NCI-H2029 treated with DMSO at 0.1 percent for 48 hours (cell line): Measurements from ENCODE around the gene PITRM1.

Experiments
- DNase-seq: peaks from one replicate; lab custom pipeline; 2025; lab: John Stamatoyannopoulos, UW

Gene PITRM1

DNA sequence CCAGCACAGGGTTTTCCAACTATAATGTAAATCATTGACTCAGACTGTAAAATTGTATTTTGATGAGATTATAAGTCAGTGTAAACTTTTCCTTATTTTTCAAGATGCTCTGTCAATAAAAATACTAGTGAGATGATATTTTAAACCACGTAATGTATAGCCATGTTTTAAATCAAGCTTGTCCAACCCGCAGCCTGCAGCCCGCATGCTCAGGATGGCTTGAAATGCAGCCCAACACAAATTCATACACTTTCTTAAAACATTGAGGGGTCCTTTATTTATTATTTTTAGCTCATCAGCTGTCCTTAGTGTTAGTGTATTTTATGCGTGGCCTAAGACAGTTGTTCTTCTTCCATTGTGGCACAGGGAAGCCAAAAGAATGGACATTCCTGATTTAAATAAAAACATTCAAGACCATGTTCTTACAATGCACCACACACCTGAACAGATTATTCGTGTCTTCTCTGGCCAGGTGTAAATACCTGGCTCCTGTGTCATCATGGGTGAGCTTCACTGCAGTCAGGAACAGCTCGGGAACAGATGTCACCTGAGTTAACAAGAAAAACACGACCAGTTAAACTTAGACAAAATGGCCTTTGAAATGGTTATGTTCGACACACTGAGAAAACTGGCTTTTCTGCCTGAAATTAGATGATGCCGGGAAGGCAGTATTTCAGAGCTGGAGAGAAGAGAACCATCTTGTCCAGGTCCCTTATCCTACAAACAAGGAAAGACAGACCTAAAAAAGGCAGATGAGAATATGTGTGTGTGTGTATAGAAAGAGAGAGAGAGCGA lies 5.9 kb downstream of the PITRM1 start:
- no peak for DNase-seq

DNA sequence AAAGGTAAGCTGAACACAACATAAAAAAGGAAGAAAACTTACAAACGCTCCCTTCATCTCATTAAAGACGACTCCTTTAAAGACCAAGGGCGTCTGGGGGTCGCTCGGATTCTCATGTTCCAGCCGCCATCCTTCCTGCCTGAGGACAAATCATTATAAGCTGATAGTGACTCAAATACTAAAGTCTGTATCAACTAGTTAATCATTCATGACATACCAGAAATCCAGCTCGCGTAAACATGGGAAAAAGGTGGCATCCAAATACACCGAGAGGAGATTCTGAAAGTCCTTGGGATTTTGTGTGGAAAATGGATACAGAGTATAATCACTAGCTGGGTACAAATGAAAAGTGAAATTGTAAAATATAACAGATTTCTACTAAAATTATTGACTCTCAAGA lies 7.4 kb downstream of the PITRM1 start:
- DNase-seq = no peak

DNA sequence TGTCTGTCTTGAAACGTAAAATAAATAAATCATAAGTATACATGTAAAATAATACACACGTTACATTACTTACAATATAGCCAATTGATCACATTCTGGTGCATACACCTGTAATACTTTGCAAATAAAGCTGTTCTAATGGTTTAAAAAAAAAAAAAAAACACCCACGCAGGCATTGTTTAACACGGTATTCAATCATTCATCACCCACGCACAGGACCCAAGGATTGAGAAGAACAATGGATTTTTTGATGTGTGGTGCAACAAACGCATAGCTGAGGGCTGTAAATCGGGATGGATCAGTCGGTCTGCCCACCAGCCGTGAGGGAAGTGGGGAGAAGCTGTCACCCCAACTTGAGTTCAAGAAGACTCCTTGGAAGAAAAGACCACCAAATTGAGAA lies 8.7 kb downstream of the PITRM1 start:
- no peak for DNase-seq

DNA sequence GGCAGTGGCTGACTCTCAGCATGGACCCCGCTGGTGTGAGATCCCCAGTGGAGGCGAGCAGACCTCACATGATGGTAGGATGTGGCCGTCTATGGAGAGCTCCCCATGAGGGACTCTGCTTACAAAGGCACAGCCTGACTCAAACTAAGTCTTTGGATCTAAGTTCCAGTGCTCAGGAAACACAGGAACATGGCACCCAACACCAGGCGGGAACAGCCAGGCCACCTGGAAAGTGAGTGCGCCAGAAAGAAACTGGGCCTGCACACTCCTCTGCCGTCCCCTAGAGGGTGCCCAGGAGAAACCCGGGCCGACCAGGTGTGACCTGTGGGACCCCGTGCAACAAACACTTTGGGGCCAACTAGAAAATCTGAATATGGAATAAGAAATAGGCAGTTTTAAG lies 10.0 kb downstream of the PITRM1 start:
- DNase-seq = no peak

DNA sequence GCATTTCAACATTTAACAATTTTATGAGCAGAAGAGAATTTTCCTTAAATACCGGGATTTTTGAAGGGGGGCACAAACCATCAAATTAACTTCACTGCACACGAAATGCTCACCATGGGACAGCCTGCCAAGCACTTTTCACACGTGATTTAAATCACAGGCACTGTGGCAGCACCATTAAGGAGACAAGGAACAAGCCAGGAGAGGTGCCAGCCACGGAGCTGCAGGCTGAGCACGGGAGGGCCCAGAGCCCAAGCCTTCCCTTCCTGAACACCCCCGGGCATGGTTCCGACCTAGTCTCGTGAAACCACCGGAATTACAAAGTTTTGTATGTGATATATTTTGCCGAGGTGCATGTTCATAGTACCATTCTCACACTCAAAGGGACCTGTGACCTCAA lies 13.4 kb downstream of the PITRM1 start:
- DNase-seq = no peak

GRCh38 chr10:3154666-3155065 lies 17.9 kb downstream of the PITRM1 start:
- DNase-seq = no peak

- no peak for DNase-seq
Observed at GRCh38 chr10:3152566-3152935, 20.0 kb downstream of the PITRM1 start.

GRCh38 chr10:3151889-3152565 lies 20.6 kb downstream of the PITRM1 start:
- no peak for DNase-seq

DNA sequence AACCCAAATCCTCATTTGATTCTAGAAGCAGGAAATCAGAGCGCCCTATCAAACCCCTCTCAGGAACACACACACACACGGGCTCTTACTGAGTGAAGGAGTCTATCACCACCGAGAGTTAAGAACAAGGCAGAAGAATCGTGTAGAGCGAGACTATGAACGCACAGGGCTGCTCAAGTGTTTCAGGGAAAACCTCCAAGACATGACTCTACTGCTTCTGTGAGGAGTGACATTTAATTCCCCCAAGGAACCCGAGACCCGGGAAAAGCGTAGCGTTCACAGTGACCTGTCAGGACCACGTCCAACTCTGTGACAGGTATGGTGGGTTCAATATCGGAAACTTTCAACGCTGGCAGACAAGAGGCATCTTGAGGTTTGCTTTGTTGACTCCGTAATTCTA lies 21.6 kb downstream of the PITRM1 start:
- DNase-seq = no peak

DNA sequence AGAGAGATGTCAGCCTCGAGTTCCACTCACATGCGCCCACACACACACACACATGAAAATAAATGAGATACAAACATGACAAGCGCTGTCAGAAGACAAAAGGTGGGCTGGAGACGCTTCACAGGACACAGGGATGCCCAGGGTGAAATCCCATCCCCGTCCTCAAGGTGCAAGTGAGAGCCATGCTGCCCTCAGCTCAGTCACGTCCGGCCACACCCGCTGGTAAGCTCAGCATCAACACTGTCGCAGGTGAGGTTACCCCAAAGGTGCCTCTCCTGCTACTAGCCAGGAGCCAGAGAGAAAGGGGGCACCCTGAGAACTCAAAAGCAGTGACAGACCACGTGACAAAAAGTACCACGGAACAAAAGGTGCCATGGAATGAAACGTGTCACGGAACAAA lies 22.2 kb downstream of the PITRM1 start:
- no peak for DNase-seq

DNA sequence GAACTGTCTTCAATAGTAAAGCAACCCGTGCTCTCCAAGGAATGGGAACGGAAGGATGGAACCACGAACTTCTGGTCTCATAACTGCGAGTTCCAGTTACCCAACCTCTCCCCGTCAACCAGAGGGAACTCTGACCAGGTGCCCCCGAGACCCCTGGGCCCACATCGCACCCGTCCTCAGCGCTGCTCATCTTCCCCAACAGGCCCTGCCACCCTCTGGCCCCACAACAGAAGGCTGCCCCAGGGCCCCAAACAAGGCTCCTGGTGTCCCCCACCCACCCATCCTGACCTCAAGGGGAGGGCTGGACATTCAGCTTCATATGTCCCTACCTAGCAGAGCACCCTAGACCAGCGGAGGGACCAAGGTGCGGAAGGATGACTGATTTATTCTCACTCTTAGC lies 22.7 kb downstream of the PITRM1 start:
- DNase-seq = no peak

DNA sequence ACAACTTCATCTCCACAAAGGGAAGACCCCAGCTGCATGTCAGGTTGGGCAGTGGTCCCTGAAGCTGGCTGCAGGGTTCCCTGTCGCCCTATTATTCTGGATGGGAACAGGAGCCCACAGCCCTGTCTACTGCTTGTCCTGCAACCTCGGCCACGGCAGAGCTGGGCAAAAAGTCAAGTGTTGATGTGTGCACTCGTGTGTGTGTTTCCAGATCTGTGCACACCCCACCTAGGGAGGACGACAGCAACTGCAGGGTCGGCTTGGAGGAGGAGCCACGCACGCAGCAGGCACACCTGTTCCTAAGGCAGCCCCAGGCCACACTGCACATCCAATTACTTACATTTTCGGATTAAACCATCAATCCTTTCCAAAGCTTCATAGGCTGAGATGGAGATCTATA lies 23.6 kb downstream of the PITRM1 start:
- DNase-seq = no peak

DNA sequence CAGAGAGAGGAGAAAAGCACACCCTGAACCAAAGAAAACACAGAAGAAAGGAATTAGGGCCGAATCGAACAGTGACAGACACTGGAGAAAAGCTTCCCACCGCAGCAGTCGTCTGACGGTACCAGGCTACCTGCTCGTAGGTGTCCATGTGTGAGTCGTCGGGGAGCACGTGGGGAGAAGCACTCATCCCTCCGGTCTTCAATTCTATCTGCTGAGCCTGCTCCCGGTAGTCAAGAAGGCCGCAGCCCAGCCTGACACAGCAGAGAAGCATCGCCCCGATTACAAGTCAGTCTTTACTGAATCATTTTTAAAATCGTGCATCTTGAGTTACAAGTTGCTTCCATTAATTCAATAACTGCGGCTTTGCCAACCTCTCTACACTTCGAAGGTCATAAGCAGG lies 24.5 kb downstream of the PITRM1 start:
- DNase-seq = no peak

- DNase-seq = no peak
Observed at GRCh38 chr10:3147117-3147820, 25.3 kb downstream of the PITRM1 start.

DNA sequence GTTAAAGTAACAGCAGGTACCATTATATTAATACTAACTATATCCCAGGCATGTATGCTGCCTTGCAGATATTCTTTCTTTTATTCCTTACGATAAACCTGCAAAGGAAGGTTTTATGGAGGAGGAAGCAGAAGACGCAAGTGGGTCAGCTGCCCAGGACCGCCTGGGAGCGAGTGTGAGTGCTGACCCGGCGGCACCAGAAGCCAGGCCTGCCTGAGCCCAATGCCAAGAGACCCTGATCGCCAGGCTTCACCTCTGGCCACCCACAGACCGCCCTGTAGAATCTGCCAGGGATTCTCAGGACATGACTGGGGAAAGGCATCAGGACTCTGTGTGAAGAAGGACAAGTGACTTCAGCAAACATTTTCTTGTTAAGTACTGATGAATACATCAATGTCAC lies 26.3 kb downstream of the PITRM1 start:
- no peak for DNase-seq

DNA sequence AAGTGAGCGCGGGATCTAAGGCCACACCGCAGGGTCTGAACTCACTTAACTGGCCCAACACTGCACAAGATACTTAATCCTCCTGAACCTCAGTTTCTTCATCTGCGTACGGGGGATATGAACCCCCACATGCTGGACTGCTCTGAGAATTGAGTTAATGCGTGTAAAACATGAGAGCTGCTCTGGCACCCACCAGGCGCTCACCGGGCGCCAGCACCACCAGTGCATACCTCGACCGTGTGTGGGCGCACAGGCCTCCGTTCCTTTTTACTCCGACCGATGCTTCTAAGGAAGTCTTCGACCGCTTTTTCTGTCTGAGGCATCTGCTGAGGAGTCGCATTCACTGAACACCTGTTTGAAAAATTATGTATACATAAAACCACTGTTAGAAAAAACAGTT lies 27.2 kb downstream of the PITRM1 start:
- no peak for DNase-seq

- DNase-seq = no peak
Observed at GRCh38 chr10:3143791-3144434, 28.7 kb downstream of the PITRM1 start.

- DNase-seq = no peak
Observed at GRCh38 chr10:3143366-3143765, 29.2 kb downstream of the PITRM1 start.

GRCh38 chr10:3142146-3142875 lies 30.3 kb downstream of the PITRM1 start:
- no peak for DNase-seq

GRCh38 chr10:3141351-3142005 lies 31.1 kb downstream of the PITRM1 start:
- DNase-seq = no peak

DNA sequence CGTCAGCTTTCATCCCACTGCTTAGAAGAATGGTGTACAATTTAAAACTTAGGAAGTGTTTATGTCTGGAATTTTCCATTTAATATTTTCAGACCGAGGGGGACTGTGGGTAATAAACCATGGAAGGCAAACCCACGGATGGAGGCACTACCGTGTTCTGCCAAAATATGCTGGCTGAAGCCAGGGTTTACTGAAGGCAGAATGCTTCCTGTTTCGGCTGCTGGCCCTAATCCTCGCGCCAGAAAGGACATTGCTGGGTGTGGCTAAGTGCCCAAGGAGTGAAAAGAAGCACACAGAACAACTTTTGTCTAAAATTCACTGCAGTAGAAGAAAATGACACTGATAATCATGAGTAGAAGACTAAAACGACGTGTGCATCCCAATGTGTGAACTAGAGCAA lies 32.3 kb downstream of the PITRM1 start:
- no peak for DNase-seq
